ENCODE results near the gene ZFAND3. TPM values are rescaled to one million over a fixed set of nuclear protein-coding genes. Genes with fewer than 3 reads are reported as not detected.

Gene ZFAND3
- polyA plus RNA-seq, 1 donor from 2014 or later: 19.7 TPM

DNA sequence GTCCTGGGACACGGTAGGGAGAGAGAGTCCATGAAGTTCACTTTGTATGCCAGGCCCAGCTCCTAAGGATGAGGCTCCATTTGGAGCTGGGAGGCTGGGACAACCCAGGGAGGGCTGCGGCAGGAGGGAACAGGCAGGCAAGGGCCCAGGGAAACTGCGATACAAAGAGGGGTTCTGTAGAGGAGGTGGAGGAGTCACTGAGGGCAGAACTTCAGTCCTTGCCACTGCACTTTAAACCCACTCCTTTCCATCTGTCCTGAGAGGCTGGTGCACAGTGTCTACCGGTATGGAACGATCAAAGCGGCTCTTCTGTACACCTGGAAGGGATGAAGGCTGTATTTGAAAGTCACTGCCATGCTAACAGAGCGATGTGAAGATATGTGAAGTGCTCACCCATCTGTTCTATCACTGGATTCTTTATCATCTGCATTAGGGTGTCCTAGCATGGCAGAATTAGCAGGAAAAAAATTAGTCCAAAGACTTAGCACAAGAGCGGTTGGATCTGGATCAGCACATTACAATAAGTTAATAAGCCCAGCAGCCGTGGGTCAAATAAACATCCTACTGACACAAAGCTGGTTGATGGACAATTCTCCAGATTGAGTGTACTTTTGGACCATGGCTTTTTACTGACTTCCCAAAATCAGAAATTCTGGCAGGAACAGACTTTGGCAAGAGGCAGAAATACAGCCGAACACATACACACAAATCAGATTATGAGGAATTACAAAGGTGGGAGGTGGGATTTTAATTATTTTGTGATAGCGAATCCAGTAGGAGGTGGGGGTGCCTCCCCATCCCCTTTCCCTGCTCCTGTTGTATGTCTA, 20.9 kb upstream of the ZFAND3 start:
- H3K4me3 ChIP-seq (ENCODE audit: low read length): no peak overlapping the region
- no peak overlapping the region for H2AFZ ChIP-seq (ENCODE audit: low read depth, low read length)
- no peak overlapping the region for H3K27ac ChIP-seq (ENCODE audit: low read length)
- no peaks in the 10 kb centered on the region for H4K20me1 ChIP-seq (ENCODE audit: insufficient read depth)
- no peaks in the 10 kb centered on the region for H3K9me2 ChIP-seq (ENCODE audit: insufficient read depth, low read length)
- no peak for TF ChIP-seq POLR2AphosphoS5 (IDR thresholded peaks at IDR 0.05)
- no peak for TF ChIP-seq RAD21 (conservative IDR thresholded peaks at IDR 0.05)
- TF ChIP-seq, protein P1, sequence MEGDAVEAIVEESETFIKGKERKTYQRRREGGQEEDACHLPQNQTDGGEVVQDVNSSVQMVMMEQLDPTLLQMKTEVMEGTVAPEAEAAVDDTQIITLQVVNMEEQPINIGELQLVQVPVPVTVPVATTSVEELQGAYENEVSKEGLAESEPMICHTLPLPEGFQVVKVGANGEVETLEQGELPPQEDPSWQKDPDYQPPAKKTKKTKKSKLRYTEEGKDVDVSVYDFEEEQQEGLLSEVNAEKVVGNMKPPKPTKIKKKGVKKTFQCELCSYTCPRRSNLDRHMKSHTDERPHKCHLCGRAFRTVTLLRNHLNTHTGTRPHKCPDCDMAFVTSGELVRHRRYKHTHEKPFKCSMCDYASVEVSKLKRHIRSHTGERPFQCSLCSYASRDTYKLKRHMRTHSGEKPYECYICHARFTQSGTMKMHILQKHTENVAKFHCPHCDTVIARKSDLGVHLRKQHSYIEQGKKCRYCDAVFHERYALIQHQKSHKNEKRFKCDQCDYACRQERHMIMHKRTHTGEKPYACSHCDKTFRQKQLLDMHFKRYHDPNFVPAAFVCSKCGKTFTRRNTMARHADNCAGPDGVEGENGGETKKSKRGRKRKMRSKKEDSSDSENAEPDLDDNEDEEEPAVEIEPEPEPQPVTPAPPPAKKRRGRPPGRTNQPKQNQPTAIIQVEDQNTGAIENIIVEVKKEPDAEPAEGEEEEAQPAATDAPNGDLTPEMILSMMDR (IDR thresholded peaks at IDR 0.05; ENCODE audit: poor library complexity, severe bottlenecking): no peak
- H3K27me3 ChIP-seq (ENCODE audit: insufficient read depth, low read depth, low read length): no peaks in the 10 kb centered on the region
- no peaks in the 10 kb centered on the region for H3F3A ChIP-seq (ENCODE audit: insufficient read depth, low read length, poor library complexity, severe bottlenecking)
- no peaks in the 10 kb centered on the region for H3K36me3 ChIP-seq (ENCODE audit: insufficient read depth, low read length)
- no peak overlapping the region for H3K4me2 ChIP-seq (ENCODE audit: low read length)
- H3K9me3 ChIP-seq (ENCODE audit: low read length): no peaks in the 10 kb centered on the region
- no peaks in the 10 kb centered on the region for H3K79me2 ChIP-seq (replicated peaks; ENCODE audit: insufficient read depth, low read length)
- no peak overlapping the region for H3K9ac ChIP-seq (ENCODE audit: low read length)

DNA sequence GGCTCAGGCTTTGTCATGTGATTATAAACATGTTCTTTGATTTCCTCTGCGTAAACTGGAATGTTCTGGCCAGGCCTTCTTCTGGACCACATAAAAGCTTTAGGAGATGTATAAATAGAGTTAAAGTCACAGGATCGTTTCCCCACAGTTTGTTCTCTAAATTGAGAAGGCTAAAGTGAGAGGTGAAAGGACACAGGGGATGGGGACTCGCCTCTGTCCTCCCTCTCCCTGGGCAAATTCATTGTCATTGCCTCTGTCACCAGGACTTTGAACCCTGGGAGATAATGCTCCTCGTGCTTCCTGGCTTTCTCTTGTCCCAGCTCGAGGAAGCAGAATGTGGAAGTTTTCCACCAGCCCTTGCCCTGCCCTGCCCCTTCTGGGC, 20.3 kb upstream of the ZFAND3 start:
- no peaks in the 10 kb centered on the region for H3K79me2 ChIP-seq (replicated peaks; ENCODE audit: insufficient read depth, low read length)
- H3K4me2 ChIP-seq (ENCODE audit: low read length): no peak overlapping the region
- H3K27ac ChIP-seq (ENCODE audit: low read length): no peak overlapping the region
- H3F3A ChIP-seq (ENCODE audit: insufficient read depth, low read length, poor library complexity, severe bottlenecking): no peaks in the 10 kb centered on the region
- H4K20me1 ChIP-seq (ENCODE audit: insufficient read depth): no peaks in the 10 kb centered on the region
- TF ChIP-seq RAD21 (conservative IDR thresholded peaks at IDR 0.05): no peak
- no peak for TF ChIP-seq EP300 (conservative IDR thresholded peaks at IDR 0.05; ENCODE audit: poor library complexity, severe bottlenecking)
- no peak for TF ChIP-seq TAF1 (IDR thresholded peaks at IDR 0.05; ENCODE audit: low read depth)
- H3K36me3 ChIP-seq (ENCODE audit: insufficient read depth, low read length): no peaks in the 10 kb centered on the region
- H3K9me2 ChIP-seq (ENCODE audit: insufficient read depth, low read length): no peaks in the 10 kb centered on the region
- H3K27me3 ChIP-seq (ENCODE audit: insufficient read depth, low read depth, low read length): no peaks in the 10 kb centered on the region
- no peak overlapping the region for H3K9ac ChIP-seq (ENCODE audit: low read length)
- H3K9me3 ChIP-seq (ENCODE audit: low read length): no peaks in the 10 kb centered on the region
- H3K4me3 ChIP-seq (ENCODE audit: low read length): no peak overlapping the region
- no peak overlapping the region for H2AFZ ChIP-seq (ENCODE audit: low read depth, low read length)

- Histone ChIP-seq H3K27me3 (ENCODE audit: insufficient read depth, low read depth, low read length) (no peaks in the 10 kb centered on the region), H3K4me3 (ENCODE audit: low read length) (no peak overlapping the region), H3K9me3 (ENCODE audit: low read length) (no peaks in the 10 kb centered on the region), H4K20me1 (ENCODE audit: insufficient read depth) (no peaks in the 10 kb centered on the region), H3K9ac (ENCODE audit: low read length) (no peak overlapping the region), H3K27ac (ENCODE audit: low read length) (no peak overlapping the region), H3K79me2 (replicated peaks; ENCODE audit: insufficient read depth, low read length) (no peaks in the 10 kb centered on the region), H3K36me3 (ENCODE audit: insufficient read depth, low read length) (no peaks in the 10 kb centered on the region), H2AFZ (ENCODE audit: low read depth, low read length) (no peak overlapping the region), H3F3A (ENCODE audit: insufficient read depth, low read length, poor library complexity, severe bottlenecking) (no peaks in the 10 kb centered on the region), H3K9me2 (ENCODE audit: insufficient read depth, low read length) (no peaks in the 10 kb centered on the region), H3K4me2 (ENCODE audit: low read length) (no peak overlapping the region)
- no peak for TF ChIP-seq MXI1 (conservative IDR thresholded peaks at IDR 0.05; ENCODE audit: poor library complexity, severe bottlenecking)
- no peak for TF ChIP-seq TAF1 (IDR thresholded peaks at IDR 0.05; ENCODE audit: low read depth)
- no peak for TF ChIP-seq POLR2AphosphoS5 (IDR thresholded peaks at IDR 0.05)
- TF ChIP-seq, protein P1 (IDR thresholded peaks at IDR 0.05; ENCODE audit: poor library complexity, severe bottlenecking): no peak
- no peak for TF ChIP-seq RAD21 (conservative IDR thresholded peaks at IDR 0.05)
Observed at GRCh38 chr6:37800703-37801604, 18.6 kb upstream of the ZFAND3 start.

Data from neural cell (in vitro differentiated cells).